Stimulated activated naive CD8-positive, alpha-beta T cell treated with anti-CD3 and anti-CD28 coated beads, Interleukin-15, amount 100 ng/mL, for 72 hours (primary cell): ENCODE data around the gene QRFP.

Experiments
- ATAC-seq: fragments of 150-1000 bp; cut with Tn5 transposase; 2 replicates; pipeline ENCODE4 v1.10.0; 2021; ENCODE audit warnings: mild to moderate bottlenecking, moderate library complexity
- DNase-seq, 2 donors: peaks; one replicate each; pipeline ENCODE4 v3.0.0; 2021 to 2022
- H3K27ac Mint-ChIP-seq, 2 donors: one replicate each; pipeline ENCODE4 v1.8.0; 2022; ENCODE audit warnings: mild to moderate bottlenecking in 2 of 2, mixed read lengths in 2 of 2, moderate library complexity in 2 of 2
- H3K27me3 Mint-ChIP-seq: one replicate; pipeline ENCODE4 v1.8.0; 2022; ENCODE audit warnings: mixed read lengths
- H3K4me1 Mint-ChIP-seq: one replicate; pipeline ENCODE4 v1.8.0; 2022; ENCODE audit warnings: mild to moderate bottlenecking, mixed read lengths
- H3K4me3 Mint-ChIP-seq, 2 donors: one replicate each; pipeline ENCODE4 v1.8.0; 2022; ENCODE audit warnings: mild to moderate bottlenecking in 2 of 2, mixed read lengths in 2 of 2, moderate library complexity in 1 of 2
- H3K9me3 Mint-ChIP-seq, 2 donors: one replicate each; pipeline ENCODE4 v1.8.0; 2022; ENCODE audit warnings: mixed read lengths in 2 of 2

Gene QRFP

DNA sequence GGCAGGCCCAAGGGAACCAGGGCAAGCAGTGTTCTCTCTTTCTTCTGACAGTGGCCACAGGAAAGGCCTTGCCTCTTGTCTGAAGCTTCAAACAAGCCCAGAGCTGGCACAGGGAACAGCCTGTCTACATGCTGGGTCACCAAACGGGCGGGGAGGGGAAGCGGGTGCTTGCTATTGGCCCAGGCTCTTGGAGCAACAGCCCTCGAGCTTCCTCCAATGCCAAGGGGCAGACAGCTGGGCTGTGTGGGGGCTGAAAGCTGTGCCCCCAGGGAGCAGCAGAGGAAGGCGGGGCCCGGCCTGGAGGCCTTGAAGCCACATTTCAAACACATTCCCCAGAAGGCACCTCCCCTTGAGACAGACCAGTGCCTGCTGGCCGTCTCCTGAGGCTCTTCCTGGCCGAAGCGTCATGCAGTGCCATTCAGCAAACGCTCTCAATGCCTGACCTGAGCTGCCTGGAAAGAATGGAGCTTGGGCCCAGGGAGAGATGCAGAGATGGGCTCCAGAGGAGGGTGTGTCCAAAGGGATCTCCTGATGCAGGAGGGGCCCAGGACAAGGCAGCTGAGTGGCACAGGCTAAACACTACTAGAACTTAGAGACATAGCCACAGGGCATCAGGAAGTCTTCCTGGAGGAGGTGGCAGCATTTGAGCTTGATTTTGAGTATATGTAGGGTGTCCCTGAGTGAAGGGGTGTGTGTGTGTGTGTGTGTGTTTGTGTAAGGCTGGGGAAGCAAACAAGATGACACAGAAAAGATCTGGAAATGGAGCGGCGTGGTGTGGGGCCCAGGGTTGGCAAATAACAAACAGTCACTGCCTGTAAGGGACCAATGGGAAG is 39.9 kb upstream of the QRFP start:
- H3K9me3 Mint-ChIP-seq = no peaks in the 10 kb centered on the region
- no peak overlapping the region for H3K27ac Mint-ChIP-seq
- H3K4me3 Mint-ChIP-seq = peak overlapping the region in 1 of 2 donors; percentile 9
- H3K27me3 Mint-ChIP-seq = peaks cover 96% of the 10 kb centered on the region
- DNase-seq (no peak), ATAC-seq (no peak)
- peaks cover 31% of the 10 kb centered on the region for H3K4me1 Mint-ChIP-seq

DNA sequence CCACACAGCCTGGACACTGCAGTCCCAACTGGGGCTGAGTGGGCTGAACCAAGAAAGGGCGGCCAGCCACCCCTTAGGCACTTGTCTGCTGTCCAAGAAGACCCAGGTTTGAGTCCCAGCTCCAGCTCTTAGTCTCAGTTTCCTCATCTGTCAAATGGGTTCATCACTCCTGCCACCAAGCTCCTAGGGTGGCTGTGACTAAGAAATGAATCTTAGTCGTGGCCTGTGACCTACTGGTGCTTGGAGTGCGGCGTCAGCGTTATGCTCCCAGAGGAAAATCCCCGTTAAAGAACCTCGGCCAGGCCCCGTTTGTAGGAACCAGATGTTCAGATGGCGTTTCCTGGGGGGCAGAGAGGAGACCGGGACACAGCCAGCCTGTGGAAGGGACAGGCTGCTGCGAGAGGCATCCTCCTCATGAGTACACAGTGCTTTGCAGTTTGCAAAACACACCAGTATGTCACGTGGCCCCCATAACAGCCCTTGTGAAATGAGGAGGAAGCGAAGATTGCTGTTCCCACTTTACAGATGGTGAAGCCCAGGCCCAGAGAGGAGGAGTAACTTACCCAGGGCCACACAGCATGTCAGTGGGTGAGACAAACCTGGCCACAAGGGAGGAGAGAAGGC is 39.1 kb upstream of the QRFP start:
- H3K27me3 Mint-ChIP-seq = peaks cover 95% of the 10 kb centered on the region
- H3K4me1 Mint-ChIP-seq = peaks cover 25% of the 10 kb centered on the region
- DNase-seq (no peak), ATAC-seq (no peak)
- H3K9me3 Mint-ChIP-seq = no peaks in the 10 kb centered on the region
- H3K4me3 Mint-ChIP-seq = no peak overlapping the region
- no peak overlapping the region for H3K27ac Mint-ChIP-seq

DNA sequence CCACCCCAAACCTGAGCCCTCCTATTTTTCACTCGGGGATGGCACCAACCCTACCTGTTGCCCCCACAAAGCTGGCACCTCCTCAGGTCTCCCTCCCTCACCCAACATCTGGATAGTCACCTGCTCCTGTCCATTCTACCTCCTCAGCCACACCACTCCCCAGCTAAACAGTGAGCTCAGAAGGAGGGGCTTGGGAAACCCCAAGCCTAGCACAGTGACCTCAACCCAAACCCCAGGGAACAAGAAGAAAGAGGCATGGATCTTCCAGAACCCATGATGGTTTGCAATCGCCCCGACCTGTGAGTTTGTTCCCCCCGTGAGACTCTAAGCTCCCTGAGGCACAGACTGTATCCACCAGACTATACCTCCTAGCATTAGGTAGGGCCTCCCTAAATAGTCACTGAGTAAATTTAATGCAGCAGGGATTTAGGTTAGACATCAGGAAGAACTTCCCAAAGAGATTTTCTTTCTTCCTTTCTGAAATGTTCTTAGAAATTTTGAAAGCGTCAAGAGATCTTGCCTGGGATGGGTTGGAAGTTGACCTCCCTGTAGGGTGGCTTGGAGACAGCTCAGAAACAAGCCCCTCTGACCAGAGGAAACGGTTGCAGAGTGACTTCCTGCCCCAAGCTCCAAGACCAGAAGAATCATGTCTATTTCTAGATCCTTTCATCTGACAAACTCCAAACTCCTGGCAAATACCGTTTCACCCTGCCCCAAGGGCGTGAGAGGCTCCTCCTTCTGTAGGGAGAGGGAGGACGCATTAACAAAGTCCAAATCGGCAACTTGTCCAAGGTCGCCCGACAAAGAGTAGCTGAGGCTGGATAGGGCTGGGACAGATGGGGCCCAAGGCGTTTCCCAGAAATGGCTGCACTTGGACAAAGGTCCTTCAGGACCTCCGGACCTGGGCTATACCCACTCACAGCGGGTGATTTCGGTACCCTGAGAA is 38.4 kb upstream of the QRFP start:
- ATAC-seq (no peak), DNase-seq (no peak)
- H3K9me3 Mint-ChIP-seq = no peaks in the 10 kb centered on the region
- H3K27me3 Mint-ChIP-seq = peaks cover 94% of the 10 kb centered on the region
- no peak overlapping the region for H3K27ac Mint-ChIP-seq
- no peak overlapping the region for H3K4me3 Mint-ChIP-seq
- peaks cover 17% of the 10 kb centered on the region for H3K4me1 Mint-ChIP-seq

DNA sequence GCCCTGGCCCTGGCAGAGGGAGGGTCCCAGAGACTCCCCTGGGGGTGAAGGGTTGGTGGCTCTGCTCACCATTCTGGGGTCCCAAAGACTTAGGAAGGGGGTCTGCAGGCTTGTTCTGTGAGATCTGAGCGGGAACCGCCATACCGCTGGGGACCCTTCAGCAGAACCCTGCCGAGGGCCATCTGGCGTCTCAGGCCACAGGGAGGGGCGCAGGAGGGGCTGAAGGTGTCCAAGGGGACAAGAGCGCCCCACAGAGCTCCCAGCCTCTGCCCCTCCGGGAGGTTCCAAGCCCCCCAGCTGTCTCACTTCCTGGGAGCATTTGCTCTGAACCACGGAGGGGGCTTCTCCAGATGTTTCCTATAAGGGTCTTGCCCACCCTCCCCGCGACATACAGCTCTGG is 37.6 kb upstream of the QRFP start:
- H3K27ac Mint-ChIP-seq = no peak overlapping the region
- no peak for DNase-seq
- H3K4me1 Mint-ChIP-seq = peaks cover 15% of the 10 kb centered on the region
- no peak overlapping the region for H3K4me3 Mint-ChIP-seq
- peaks cover 93% of the 10 kb centered on the region for H3K27me3 Mint-ChIP-seq
- no peak for ATAC-seq
- H3K9me3 Mint-ChIP-seq = no peaks in the 10 kb centered on the region

DNA sequence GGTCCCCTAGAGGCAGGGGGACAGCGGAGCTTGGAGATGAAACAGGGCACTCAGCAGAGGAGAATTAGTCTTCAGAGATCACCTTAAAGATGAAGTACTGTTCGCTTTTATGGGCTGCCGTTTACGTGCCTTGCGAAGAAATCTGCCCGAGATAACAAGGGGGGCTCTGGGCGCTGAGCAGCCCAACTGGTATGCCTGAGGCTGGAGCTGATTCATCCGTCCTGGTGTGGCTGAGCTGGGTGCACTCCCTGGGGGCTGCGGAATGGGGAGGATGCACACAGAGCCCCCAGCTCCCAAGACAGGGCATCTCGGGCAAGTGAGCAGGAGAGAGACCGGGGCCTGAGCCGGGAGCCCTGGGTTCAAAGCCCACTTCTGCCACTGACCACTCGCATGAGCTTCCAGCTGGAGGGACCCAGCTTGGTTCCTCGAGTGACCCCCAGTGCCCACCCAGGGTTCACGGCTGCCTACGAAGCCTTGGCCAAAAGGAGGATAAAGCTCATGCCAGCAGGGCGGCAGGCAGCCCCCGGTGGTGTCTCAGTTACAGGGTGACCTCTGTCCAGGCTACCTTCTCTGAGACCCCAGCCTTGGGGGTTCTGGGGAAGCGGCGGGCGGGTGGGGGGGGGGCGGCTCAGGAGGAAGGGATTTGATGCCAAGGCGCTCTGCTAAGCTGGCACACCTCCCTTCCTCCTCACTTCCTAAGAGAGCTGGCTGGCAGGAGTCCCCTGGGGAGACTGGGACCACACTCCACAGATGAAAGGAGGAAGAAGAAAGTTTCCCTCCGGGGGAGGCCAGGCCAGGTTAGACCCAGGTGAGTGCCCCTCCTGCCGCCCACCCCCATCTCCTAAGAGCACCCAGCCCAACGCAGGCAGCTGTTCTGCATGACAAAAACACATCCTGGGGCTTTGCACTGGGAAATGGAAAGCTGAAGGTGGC is 36.8 kb upstream of the QRFP start:
- H3K4me1 Mint-ChIP-seq = peaks cover 9% of the 10 kb centered on the region
- H3K27ac Mint-ChIP-seq = no peak overlapping the region
- no peak for DNase-seq

DNA sequence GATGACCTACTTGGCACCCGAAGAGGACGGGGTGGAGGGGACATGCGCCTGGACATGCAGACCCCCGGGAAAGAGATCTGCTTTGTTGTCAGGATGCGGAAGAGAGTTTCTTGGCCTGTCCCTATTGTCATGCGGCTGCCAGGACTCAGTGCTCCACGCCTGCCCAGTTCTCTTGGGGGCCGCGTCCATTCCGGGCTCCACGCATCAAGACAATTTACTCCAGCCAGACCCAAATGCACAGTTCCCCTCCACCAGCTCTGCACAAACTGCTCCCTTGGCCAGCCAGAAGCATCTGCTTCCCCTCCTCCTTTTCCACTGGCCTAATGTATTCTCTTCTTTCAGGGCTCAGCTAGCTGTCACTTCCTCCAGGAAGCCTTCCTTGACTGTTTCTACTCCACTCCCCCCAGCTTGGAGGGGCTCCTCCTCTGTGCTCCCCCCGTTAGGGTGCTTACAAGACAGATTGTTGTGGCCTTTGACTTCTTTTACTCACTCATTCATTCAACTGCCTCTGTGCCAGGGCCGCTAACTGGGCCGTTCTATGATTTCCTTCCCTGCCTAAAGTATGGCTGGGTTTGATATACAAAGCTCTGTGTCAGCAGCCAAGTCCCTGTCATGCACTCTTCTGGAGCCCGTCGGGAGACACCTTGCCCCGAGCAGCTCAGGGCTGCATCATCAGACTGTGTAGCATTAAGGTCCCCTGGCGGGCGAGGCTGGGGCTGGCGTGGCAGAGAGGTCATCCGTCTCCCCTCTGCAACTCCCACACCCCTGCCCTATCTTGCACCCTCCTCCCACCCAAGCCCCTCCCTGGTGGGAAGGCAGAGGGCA is 35.9 kb upstream of the QRFP start:
- H3K4me3 Mint-ChIP-seq = no peak overlapping the region
- peak; percentile 25 for ATAC-seq
- H3K4me1 Mint-ChIP-seq = peaks cover 9% of the 10 kb centered on the region
- H3K9me3 Mint-ChIP-seq = no peaks in the 10 kb centered on the region
- peaks cover 77% of the 10 kb centered on the region for H3K27me3 Mint-ChIP-seq
- no peak overlapping the region for H3K27ac Mint-ChIP-seq
- no peak for DNase-seq

More for the DNA sequence above, 36.8 kb upstream of the QRFP start:
- ATAC-seq = no peak
- Mint-ChIP-seq H3K4me3 (no peak overlapping the region), H3K27me3 (peaks cover 84% of the 10 kb centered on the region), H3K9me3 (no peaks in the 10 kb centered on the region)

DNA sequence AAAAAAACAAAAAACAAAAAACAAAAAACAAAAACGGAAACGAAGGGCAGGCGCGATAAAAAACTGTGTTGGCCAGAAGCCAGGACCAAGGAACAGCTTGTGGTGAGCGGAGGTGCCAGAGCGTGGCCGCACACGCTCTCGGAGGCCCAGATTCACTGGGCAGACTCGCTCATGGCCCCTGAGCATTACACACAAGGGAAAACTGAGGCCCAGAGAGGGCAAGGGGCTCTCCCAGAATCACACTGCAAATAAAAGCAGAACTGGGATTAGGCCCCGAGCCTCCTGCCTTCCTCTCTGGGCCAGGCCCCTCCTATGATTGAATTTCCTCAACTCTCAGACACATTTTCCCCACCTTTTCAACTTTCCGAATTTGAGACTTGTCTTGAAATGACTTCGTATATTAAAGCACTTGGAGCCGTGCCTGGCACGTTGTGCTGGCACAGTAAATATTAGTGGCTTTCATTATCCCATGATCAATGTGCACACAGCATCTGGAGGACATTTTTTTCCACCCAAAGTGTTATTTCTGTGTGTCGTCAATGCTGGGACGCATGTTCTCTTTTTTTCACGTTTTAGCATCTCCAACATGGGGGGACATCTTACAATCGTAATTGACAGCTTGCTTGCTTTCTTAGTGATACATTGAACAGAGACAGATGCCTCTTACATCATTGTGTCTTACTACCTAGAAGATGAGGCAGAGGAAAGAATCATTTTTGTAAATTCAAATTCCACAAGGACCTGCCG is 35.1 kb upstream of the QRFP start:
- Mint-ChIP-seq H3K27me3 (peaks cover 69% of the 10 kb centered on the region), H3K4me3 (no peak overlapping the region), H3K9me3 (no peaks in the 10 kb centered on the region), H3K27ac (no peak overlapping the region), H3K4me1 (peaks cover 9% of the 10 kb centered on the region)
- ATAC-seq = no peak
- DNase-seq = no peak

DNA sequence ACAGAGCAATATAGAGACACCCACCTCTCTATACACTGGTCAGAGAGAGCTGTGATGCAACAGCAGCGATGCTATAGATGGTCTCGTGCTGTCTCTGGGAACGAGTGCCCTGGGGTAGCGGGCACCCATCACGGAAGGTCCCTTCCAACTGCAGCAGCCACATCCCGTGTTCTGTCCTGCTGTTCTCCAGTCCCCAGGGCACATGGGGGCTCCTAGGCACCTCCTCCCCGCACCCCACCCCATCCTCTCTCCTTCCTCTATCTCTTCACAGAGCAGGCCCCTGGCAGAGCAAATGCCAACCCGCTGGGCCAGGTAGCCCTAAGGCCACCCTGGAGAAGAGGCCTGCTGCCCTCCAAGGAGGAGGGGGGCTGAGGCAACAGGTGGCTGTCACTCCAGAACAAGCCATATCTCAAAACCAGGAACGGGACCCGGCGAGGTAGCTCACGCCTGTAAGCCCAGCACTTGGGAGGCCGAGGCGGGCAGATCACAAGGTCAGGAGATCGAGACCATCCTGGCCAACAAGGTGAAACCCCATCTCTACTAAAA is 34.3 kb upstream of the QRFP start:
- Mint-ChIP-seq H3K27ac (no peak overlapping the region), H3K9me3 (no peaks in the 10 kb centered on the region), H3K4me1 (peaks cover 9% of the 10 kb centered on the region), H3K27me3 (peaks cover 61% of the 10 kb centered on the region), H3K4me3 (no peak overlapping the region)
- no peak for DNase-seq
- ATAC-seq = no peak

DNA sequence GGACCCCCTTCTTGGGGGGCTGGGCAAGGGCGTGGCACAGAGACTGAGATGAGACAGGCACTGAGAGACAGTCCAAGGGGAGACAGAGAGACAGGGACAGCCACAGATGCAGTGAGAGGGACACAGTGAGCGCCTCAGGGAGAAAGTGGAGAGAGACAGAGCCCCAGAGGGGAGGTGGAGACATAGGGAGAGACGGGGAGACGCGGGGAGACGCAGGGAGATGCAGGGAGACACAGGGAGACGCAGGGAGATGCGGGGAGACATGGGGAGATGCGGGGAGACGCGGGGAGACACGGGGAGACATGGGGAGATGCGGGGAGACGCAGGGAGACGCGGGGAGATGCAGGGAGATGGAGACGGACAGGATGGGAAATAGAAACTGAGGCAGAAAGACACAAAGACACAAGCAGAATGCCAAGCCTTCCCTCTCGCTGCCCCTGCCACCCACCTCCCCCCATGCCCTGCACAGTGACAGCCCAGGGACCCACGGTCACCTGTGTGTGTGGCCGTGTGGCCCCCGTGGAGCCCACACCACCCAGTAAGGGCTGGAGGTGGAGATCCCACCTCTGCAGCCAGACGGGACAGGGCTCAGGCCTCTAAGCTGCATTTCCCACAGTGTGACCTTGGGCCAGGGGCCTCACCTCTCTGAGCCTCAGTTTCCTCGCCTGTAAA is 33.7 kb upstream of the QRFP start:
- Mint-ChIP-seq H3K9me3 (no peaks in the 10 kb centered on the region), H3K27ac (no peak overlapping the region), H3K27me3 (peaks cover 55% of the 10 kb centered on the region), H3K4me3 (no peak overlapping the region), H3K4me1 (peaks cover 9% of the 10 kb centered on the region)
- ATAC-seq = no peak
- DNase-seq = no peak

DNA sequence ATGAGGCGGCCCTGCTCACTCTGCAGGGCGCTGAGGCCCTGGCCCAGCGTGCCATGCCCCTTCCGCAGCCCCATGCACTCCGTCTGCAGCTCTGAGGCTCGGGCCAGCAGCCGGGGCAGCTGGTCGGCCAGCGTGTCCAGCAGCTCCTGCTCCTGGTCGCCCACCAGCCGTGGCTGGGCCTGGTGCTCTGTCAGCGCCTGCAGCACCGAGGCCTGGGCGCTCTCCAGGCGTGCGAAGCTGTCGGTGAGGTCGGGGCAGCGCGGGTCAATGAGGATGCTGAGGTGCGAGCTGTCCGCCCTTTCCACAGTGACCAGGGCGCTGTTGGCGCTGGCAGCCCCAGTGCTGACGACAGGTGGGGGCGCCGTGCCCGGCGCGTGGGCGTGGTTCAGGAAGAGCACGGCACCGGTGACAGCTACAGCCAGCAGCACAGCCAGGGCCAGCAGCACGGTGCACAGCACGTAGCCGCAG is 33.0 kb upstream of the QRFP start:
- H3K4me3 Mint-ChIP-seq = no peak overlapping the region
- H3K4me1 Mint-ChIP-seq = peaks cover 9% of the 10 kb centered on the region
- H3K27me3 Mint-ChIP-seq = peaks cover 48% of the 10 kb centered on the region
- DNase-seq = no peak
- no peak for ATAC-seq
- no peaks in the 10 kb centered on the region for H3K9me3 Mint-ChIP-seq
- peak overlapping the region in 1 of 2 donors; percentile 69 for H3K27ac Mint-ChIP-seq

DNA sequence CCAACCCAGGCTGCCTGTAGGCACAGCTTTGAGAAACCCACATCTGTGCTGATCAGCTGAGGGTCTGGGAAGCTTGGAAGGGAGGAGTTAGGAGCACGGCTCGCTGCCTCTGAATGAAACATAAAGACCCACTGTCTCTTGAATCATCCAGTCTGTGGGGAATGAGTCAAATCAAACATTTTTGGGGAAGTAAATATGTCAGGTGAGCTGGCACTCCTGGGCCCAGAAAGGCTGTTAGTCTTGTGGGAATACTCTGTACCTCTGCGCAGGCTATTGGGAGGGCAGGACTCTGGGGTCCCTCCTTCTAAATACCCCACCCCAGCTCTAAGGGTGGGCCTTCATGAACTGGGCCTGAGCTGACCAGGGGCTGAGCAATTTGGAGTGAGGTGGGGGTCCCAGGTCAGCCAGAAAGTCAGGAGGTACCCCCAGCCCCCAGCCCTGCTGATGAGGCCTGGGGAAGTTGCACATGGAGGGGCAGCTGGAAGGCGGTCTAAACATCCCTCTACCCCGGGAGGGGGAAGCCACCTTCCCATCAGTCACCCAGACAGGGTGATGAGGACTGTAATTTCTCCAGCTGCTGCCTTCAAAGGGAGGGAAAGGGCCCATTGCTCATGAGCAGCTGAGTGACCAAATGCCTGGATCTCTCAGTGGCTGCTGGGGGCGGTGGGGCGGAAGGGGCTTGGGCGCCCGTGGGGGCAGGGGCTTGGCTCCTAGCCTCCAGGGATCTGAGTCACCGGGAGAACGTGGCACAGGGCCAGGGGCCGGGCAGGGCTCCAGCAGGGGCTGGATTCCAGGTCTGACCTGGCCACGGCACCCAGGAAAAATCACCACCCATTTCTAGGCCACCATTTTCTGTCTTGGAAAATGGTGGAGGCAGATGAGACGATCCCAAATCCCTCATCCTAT is 31.6 kb upstream of the QRFP start:
- DNase-seq = no peak
- Mint-ChIP-seq H3K4me1 (peaks cover 9% of the 10 kb centered on the region), H3K9me3 (no peaks in the 10 kb centered on the region), H3K27me3 (peaks cover 40% of the 10 kb centered on the region), H3K27ac (no peak overlapping the region), H3K4me3 (no peak overlapping the region)
- ATAC-seq = no peak

DNA sequence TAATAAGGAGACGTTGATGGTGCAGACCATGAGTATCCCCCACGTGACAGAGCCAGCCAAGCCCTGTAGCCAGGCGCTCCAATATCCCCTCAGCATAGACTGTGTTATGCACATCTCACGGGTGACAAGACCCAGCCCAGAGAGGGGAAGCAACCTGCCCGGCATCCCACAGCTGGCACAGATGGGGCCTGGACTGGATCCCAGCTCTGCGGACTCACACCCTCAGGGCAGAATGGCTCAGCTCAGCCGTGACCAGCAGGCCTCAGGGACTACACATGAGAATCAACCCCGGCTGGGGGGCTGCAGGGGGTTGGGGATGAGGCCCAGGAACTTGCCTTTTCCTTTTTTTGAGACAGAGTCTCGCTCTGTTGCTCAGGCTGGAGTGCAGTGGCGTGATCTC is 30.7 kb upstream of the QRFP start:
- peaks cover 40% of the 10 kb centered on the region for H3K27me3 Mint-ChIP-seq
- no peak for ATAC-seq
- H3K4me3 Mint-ChIP-seq = no peak overlapping the region

More for the DNA sequence above, 30.7 kb upstream of the QRFP start:
- Mint-ChIP-seq H3K4me1 (no peaks in the 10 kb centered on the region), H3K27ac (no peak overlapping the region), H3K9me3 (no peaks in the 10 kb centered on the region)
- DNase-seq = no peak
